ENCODE results near the gene GCDH.
"Not testable (repeated sequence)": the region's sequence is repeated elsewhere in the genome, so short reads cannot be mapped to it uniquely, and the experiment has no call there.

GCDH gene

DNA sequence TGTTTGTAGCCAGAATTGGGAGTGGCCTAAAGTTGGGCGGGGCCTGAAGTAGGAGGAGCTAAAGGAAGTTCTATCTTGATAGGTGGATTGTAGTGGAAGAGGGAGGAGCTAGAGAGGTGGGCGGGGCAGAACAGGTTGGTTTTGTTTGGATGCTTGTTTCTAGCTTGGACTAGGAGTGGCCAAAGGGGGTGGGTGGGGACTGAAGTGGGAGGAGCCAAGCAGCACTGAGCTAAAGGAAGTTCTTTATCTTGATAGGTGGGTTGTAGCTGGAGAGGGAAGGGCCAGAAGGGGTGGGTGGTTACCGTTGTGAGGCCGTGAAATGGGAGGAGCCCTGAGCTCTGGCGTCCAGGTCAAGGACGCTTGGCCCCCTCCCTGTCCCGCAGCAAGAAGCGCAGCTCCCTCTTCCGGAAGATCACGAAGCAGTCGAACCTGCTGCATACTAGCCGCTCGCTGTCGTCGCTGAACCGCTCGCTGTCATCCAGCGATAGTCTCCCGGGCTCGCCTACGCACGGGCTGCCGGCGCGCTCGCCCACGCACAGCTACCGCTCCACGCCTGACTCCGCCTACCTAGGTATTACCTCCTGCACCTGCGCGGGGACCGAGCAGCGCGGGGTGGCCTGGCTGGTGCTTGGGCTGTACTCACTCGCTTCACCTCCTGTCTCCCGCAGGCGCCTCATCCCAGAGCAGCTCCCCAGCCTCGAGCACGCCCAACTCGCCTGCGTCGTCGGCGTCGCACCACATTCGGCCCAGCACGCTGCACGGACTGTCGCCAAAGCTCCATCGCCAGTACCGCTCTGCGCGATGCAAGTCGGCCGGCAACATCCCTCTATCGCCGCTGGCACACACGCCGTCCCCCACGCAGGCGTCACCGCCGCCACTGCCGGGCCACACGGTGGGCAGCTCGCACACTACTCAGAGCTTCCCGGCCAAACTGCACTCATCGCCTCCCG, 17.7 kb upstream of the GCDH start:
- no peak for DNase-seq

DNA sequence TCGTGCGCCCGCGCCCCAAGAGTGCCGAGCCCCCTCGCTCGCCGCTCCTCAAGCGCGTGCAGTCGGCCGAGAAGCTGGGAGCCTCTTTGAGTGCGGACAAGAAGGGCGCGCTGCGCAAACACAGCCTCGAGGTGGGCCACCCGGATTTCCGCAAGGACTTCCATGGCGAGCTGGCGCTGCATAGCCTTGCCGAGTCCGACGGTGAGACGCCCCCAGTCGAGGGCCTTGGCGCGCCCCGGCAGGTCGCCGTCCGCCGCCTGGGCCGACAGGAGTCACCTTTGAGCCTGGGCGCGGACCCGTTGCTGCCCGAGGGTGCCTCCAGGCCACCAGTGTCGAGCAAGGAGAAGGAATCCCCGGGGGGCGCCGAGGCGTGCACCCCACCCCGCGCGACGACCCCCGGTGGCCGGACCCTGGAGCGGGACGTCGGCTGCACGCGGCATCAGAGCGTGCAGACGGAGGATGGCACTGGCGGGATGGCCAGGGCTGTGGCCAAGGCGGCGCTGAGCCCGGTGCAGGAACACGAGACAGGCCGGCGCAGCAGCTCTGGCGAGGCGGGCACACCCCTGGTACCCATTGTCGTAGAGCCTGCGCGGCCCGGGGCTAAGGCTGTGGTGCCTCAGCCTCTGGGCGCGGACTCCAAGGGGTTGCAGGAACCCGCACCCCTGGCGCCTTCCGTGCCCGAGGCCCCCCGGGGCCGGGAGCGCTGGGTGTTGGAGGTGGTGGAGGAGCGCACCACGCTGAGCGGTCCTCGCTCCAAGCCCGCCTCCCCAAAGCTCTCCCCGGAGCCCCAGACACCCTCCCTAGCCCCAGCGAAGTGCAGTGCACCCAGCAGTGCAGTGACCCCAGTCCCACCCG, 16.8 kb upstream of the GCDH start:
- DNase-seq: no peak

DNA sequence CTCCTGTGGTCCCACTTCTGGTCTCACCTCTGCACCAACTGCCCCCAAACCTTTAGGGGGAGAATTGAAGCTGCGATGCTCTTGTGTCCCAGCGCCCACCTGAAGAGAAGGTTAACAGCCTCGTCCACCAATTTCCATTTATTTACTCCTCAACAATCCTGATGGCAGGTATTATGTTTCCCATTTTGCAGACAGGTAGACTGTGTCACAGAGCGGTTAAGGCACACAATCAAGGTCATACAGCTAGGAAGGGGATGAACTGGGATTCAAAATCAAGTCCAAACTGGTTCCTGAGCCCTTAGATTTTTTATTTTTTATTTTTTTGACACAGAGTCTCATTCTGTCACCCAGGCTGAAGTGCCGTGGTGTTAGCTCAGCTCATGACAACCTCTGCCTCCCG, 15.9 kb upstream of the GCDH start:
- DNase-seq: no peak

DNA sequence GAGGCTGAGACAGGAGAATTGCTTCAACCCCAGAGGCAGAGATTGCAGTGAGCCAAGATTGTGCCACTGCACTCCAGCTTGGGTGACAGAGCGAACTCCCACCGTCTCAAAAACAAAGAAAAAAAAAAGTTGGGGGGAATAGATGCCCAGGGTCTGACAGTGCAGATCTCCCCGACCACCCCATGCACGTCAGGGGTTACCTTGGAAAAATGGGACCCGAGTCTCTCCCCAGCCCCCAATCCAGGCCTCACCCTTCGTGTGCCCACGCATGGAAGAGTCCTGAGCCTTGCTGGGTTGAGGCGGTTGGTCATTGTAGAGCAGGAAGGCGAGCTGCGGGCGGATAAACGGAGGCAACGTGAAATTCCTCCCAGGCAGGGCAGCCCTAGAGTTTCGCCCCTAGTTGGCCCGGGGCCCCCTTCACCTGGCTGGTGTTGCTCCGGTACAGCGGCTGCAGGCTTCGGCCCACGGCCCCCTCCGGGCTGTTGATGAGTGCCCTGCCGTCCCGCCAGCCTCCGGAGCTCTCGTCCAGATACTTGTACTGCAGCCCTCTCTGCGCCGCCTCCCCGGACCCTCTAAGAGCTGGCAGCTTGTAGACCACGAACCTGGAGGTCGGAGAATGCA, 10.3 kb upstream of the GCDH start:
- no peak for DNase-seq

DNA sequence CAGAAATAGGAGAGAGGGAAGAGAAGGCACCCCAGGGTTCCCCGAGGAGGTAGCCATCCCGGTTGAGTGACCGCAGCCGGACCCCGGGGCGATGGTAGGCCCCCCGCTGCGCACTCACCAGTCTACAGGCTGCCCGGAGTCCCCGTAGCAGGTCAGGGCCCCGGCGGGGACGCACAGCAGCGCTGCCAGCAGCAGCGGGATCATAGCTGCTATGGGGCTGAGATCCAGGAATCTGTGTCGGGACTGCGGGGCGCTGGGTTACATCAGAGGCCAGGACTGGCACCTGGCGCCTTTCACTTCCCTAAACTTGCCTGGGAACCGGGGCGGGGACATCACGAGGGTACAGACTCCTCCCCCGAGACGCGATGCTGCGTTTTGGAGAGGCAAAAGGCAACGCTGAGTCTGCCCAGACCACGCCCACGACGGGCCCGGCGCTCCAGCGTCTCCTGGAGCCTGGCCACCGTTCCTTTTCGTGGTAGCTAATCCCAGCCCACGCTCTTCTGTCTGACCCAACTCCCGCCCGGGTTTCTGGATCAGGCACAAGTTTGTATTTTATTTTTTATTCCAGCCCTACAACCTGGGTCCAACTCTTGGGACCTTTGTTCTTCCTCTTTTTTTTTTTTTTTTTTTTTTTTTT, 9.7 kb upstream of the GCDH start, which contains the start of gene DNASE2:
Gene DNASE2 (minus strand): TSS at position 278 of the 637 bp plus-strand sequence. CDS start 74 bp downstream, at position 204.
- peak; percentile 96 for DNase-seq

DNA sequence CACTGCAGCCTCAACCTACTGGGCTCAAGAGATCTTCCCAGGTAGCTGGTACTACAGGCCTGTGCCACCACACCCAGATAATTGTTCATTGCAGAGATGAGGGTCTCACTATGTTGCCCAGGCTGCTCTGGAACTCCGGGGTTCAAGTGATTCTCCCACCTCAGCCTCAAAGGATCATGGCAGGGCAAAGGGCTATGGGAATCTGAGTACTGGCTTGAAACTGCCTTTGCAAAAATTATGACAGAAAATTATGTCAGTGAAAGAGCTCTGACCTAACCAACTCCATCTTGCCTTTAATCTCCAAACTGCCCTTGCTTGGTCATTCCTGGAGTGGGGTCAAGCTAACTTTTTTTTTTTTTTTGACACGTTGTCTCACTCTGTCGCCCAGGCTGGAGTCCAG, 8.4 kb upstream of the GCDH start:
- no peak for DNase-seq

DNA sequence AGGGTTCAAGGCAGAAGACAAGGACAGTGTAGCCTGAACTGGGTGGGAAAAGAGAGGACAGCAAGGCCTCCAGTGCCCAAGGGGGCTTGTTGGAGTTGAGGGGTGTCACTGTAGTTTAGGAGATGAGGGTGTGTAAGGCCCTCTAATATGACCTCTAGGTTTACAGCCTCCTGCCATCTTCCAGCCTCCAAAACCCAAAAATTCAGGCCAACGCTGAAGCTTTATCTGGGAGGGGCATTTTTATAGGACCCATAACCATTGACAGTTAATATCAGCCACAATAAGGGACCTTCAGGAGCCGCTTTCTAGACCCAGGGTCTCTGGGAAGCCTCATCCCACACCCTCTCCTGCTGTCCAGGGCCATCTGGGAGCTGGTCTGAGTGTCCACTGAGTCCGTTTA, 6.8 kb upstream of the GCDH start:
- no peak for DNase-seq

DNA sequence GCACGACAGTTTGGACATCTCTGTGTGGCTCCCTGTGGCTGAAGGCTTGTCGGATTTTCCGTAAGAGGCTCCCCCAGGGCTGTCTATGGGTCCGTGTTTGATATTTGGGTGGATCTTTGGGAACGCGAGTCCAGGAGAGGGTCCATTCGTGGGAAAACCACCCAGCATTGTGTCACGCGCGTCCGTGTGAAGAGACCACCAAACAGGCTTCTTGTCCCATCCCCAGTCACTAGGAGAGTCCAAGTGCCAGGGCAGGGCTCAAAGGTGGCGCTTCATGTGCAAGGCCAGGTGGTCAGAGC, 6.4 kb upstream of the GCDH start:
- DNase-seq: no peak

DNA sequence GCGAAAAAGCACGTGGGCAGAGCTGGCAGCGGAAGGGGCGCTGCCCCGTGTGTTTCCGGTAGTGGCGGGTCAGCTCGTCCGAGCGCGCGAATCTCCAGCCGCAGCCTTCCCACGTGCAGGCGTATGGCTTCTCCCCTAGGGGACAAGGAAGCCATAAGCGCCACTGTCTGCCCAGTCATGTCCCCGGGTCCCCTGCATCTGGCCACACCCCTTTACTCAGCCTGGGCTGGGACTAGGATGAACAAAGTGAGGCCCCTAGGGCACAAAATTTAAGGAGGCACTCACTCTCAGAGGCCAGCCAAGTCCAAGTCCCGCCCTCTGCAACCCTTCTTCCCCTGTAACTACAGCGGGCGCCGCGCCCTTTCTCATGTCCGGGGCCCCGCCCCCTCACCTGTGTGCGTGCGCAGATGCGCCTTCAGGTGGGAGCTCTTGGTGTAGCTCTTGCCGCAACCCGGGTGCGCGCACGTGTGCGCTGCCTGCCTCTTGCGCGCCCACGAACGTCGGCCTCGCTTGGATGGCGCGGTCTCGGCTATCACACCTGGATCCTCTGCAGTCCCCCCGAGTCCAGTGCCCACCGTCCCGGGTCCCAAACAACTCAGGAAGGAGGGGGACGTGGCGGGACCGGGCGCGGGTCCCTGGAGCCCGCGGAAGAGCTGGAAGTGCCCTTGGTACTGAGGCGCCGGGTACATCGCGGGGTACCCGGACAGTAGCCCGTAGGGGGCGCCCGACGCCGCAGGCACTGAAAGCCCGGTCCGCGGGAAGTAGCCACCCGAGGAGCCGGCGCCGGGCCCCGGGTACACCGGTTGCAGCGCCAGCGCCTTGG, 5.8 kb upstream of the GCDH start:
- DNase-seq: peak; percentile 90 to 95

DNA sequence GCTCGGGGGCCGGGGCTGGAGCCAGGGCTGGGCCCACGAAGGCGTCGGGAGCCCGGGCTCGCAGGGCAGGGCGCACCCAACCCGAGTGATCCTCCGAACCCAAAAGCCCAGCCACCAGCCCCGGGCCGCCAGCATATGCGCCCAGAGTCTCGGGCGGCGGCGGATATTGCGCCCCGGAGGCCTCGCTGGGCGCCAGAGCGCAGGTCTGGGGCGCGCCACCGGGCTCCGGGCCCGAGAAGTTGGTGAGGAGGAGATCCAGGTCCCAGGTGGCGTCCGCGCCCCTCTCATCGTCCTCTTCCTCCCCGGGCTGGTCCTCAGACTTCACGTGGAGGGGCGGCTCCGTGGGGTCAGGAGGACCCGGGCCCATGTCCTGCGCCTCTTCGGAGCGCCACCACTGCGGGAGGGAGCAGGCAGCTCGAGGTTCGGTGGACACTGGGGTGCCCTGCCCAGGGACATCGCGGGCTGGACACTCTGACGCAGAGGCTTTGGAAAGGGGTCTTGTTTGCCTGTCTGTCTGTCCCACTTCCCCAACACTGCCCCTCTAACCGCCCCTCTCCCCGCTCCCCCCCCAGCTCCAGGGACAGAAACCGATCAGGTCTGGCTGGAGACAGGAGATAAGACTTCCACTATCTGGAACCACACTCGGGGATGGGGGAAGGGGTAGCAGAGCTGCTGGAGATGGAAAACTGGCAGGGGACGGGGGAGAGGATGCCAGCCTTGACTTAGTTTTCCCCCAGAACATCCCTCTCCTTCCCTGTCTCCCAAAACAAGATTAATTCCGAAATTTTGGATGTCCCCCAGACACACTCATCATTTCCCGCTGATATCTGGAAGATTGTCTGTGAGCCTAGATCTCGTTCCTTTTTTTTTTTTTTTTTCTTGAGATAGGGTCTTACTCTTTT, 5.0 kb upstream of the GCDH start:
- DNase-seq: no peak

DNA sequence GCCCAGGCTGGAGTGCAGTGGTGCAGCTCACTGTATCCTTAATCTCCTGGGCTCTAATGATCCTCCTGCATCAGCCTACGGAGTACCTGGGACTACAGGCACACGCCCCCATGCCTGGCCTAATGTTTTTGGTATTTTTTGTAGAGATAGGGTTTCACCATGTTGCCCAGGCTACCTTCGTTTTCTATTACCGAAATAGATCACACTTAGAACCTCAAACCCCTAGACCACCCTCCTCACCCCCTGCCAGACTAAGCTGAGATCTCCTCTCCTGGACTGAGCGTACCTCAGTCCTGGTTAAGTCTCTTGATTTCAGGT, 4.3 kb upstream of the GCDH start:
- DNase-seq: no peak

DNA sequence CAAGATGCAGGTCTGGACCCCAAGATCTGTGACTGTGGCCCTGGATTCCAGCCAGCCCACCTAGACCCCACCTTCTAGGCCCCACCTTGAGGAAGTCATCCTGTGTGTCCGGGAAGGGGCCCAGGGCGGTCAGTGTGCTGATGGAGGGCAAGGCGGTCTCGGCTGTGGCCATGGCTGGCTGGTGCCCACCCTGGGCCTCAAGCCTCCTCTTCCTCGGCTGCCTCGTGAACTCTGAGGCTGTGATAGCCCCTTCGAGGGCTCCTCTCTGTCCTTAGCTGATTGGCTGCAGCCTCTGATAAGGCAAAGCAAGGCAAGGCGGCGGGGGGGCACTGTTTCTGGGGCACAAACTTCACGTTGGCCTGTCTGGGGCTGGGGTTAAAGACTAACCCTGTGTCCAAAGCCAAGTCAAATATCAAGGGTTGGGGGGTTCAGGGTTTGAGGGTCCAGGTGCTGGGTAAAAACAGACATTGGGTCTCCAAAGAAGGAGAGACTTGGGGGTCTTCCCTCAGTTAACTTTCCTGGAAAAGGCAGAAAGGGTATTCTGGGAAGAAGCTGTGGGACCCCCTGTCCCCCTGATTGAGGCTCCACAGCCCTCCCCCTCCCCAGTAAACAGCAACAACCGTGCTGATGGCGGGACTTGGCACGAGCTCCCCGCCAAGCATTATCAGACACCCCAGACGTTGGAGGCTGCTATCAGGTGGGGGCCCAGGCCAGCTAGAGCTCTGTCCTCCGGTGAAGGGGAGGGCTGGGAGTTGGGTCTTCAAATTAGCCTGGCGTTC, 3.8 kb upstream of the GCDH start, which contains the start of gene KLF1:
Gene KLF1 (minus strand): TSS at position 233 of the 779 bp plus-strand sequence. CDS start 61 bp downstream, at position 172.
- DNase-seq: no peak

DNA sequence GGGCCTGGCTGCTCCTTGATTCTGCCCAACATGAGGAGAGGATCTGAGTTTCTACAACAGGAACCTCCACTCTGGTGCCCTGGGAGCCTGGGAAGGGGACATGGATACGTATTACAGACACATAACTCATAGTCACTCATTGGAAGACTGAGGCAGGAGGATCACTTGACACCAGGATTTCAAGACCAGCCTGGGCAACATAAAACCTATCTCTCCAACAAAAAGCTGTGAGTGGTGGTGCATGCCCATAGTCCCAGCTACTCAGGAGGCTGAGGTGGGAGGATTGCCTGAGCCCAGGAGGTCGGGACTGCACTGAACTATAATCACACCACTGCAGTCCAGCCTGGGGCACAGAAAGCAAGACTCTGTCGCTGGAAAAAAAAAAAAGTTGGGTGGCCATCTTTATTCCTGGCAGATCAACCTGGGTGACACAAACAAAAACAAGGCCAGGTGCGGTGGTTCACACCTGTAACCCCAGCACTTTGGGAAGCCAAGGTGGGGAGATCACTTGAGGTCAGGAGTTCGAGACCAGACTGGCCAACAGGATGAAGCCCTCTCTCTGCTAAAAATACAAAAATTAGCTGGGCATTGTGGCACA, 2.9 kb upstream of the GCDH start:
- DNase-seq: no peak

DNA sequence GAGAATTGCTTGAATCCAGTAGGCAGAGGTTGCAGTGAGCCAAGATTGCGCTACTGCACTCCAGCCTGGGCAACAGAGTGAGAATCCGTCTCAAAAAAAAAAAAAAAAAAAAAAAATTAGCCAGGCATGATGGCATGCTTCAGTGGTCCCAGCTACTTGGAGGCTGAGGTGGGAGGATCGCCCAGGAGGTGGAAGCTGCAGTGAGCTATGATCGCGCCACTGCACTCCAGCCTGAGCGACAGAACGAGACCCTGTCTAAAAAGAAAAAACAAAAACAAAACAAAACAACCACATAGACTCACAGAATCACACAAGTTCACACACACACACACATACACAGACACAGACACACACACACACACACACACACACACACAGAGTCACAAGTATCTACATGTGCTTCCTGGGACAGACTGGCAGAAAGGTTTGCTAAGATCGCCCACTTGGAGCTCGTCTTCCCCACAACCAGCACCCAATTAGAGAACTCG, 617 bp upstream of the GCDH start:
- not testable (repeated sequence) for DNase-seq

DNA sequence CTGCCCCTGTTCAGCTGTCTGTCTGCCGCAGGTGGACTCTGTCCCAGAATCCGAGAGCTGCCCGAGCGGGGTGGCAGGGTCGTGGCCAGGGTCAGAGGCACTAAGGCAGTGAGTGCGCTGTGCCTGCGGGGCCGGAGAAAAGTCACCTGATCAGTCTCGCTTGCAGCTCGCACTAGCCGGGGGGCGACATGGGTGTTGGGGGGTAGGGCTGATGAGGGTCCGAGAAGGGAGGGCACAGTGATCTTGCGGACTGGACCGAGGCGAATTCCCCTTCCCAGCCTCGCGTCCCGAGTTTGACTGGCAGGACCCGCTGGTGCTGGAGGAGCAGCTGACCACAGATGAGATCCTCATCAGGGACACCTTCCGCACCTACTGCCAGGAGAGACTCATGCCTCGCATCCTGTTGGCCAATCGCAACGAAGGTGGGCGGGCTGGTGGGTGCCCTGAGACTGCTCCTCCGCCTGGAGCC, 627 bp downstream of the GCDH start:
- DNase-seq: no peak

DNA sequence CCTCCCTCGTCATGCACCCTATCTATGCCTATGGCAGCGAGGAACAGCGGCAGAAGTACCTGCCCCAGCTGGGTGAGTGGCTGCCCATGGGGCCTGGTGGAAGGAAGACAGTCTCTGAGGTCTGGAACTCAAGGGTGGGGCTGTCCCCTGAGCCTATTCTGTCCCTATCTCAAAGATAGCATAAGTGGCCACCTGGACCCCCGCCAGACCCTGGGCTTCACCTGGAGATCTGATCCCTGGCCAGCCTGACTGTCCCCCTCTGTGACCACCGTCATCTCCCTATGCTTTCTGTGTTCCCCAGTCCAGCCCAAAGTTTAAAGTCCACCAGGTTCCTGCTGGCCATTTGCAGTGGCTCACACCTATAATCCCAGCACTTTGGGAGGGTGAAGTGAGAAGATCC, 2.6 kb downstream of the GCDH start:
- DNase-seq: no peak

DNA sequence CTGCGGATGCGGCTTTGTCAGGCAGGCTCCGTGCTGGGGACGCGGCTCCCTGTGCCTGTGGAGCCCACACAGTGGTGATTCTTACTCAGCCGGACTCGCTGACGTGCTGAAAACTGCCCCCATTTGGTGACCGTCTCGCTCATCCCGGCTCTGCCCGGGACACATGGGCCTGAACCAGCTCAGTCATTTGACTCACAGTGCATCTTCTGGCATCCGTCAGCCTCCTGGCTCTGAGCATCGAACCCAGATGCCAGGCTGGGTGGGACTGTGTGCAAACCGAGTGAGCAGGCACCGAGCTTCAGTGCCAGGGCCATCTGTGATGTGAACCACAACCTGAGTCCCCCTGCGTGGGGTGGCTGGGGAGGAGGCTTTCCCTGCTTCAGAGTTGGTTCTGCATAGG, 5.5 kb downstream of the GCDH start:
- no peak for DNase-seq

DNA sequence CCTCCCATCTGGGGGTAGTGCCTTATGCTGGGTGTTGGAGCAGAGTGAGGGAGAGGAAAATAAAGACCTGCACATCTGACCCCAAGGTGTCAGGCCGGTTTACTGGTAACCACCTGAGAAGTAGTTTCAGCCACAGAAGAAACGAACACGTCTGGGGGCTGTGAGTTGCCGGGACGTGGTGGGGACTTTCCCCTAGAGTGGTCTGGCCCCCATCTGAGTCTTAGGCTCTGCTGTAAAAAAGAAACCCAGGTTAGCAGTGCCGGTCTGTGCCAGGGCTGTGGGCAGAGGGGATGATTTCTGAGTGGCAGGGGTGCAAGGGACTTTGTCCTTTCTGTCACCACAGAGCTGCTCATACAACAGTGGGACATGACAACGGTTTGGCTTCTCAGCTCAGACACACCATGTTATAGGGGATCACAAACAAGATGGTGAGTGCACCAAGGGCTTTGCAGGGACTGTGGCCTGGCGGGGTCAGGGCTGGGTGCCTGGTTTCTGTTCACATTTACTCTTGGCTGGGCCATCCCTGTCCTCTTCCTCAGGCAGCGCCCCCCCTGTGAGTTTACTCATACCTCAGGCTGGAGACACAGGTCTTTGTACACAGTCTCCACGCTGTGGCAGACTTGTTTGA, 9.0 kb downstream of the GCDH start:
- DNase-seq: no peak

DNA sequence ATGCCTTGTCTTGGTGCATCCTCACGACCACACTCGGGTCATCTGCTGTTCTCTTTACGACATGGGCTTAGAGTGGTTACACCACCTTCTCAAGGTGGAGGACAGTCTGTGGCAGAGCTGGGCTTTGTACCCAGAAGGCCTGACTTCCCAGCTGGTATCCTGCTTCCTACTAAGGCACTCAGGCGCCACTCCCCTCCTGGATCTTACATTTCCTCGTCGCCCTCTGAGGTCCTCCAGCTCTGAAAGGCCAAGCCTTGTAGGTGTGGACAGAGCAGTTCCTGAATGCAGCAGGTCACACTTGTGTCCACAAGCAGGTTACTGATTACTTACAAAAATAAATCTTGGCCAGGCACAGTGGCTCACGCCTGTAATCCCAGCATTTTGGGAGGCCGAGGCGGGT, 16.2 kb downstream of the GCDH start:
- DNase-seq: no peak

Data from NCI-H2081 (cell line).